PC-9 (cell line): Measurements from ENCODE around the gene TMEM51.

Experiments used
- EZH2 ChIP-seq: fragments of 200-600 bp; sonication (generic); IDR thresholded peaks from 2 replicates; pipeline ENCODE4 v1.8.0; 2017; ENCODE audit warnings: antibody characterized with exemption, low read depth
- TF ChIP-seq, protein P1 (sequence below): fragments of 200-600 bp; sonication (generic); conservative IDR thresholded peaks from 2 replicates; pipeline ENCODE4 v1.6.1; 2017; ENCODE audit warnings: mixed run types, antibody characterized with exemption, mild to moderate bottlenecking, moderate library complexity

DNA sequence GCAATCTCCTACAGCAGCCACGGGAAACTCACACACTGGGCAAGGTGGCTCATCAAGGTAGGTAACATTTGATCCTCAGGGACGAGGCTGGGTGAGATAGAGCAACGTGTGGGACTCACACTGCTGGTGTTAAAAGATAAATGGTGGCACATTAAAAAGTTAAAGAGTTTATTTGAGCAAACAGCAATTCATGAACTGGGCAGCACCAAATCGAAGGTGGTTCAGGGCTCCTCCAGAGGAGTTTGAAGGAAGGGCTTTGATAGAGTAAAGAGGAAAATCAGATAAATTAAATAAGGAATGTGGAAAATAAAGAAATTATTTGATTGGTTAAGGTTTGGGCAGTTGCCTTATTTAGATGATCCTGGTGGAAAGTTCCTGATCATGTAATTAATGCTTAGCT is 23.6 kb upstream of the TMEM51 start:
- TF ChIP-seq, protein P1, sequence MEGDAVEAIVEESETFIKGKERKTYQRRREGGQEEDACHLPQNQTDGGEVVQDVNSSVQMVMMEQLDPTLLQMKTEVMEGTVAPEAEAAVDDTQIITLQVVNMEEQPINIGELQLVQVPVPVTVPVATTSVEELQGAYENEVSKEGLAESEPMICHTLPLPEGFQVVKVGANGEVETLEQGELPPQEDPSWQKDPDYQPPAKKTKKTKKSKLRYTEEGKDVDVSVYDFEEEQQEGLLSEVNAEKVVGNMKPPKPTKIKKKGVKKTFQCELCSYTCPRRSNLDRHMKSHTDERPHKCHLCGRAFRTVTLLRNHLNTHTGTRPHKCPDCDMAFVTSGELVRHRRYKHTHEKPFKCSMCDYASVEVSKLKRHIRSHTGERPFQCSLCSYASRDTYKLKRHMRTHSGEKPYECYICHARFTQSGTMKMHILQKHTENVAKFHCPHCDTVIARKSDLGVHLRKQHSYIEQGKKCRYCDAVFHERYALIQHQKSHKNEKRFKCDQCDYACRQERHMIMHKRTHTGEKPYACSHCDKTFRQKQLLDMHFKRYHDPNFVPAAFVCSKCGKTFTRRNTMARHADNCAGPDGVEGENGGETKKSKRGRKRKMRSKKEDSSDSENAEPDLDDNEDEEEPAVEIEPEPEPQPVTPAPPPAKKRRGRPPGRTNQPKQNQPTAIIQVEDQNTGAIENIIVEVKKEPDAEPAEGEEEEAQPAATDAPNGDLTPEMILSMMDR = no peak
- TF ChIP-seq EZH2 = no peak
